H1 (cell line): Measurements from ENCODE around the gene ARHGAP28. TPM values are rescaled to one million over a fixed set of nuclear protein-coding genes. Genes with fewer than 3 reads are reported as not detected.

Source experiments
- CTCF ChIA-PET: fragments of 300-600 bp; sonication (Branson Sonifier 250); formaldehyde crosslinking; loops from one replicate; lab custom pipeline; 2021; ENCODE audit not compliant: partially characterized antibody; lab: Charles Lee
- POLR2A ChIA-PET: fragments of 300-600 bp; sonication (Branson Sonifier 250); formaldehyde crosslinking; loops from one replicate; lab custom pipeline; 2021; ENCODE audit warnings: inconsistent platforms; ENCODE audit not compliant: partially characterized antibody; lab: Charles Lee
- DNase-seq, 2 experiments: peaks; one replicate each; pipeline versions ENCODE4 v3.0.0 to v3.0.0-alpha.2; 2010 to 2022; ENCODE audit warnings: low spot score in 2 of 2, low read depth in 1 of 2, mixed read lengths in 1 of 2
- FAIRE-seq: peaks from 2 replicates; lab custom pipeline; 2011; peaks lifted over from hg19 to GRCh38; lab: Jason Lieb, UNC
- H2AFZ ChIP-seq: 2 replicates; pipeline ENCODE4 v1.8.1; 2012; ENCODE audit warnings: low read length, inconsistent platforms
- H2AK5ac ChIP-seq: 2 replicates; pipeline ENCODE4 v1.6.1; 2013; ENCODE audit warnings: low read depth, low read length
- H2BK120ac ChIP-seq: replicated peaks from 2 replicates; pipeline ENCODE3; 2013; ENCODE audit warnings: low read depth, low read length, inconsistent platforms
- H2BK12ac ChIP-seq: 2 replicates; pipeline ENCODE4 v1.6.1; 2013; ENCODE audit warnings: low read depth, low read length
- H2BK15ac ChIP-seq: 2 replicates; pipeline ENCODE4 v1.6.1; 2013; ENCODE audit warnings: low read length
- H2BK20ac ChIP-seq: 2 replicates; pipeline ENCODE4 v1.6.1; 2013; ENCODE audit warnings: low read length
- H2BK5ac ChIP-seq: 2 replicates; pipeline ENCODE4 v1.6.1; 2013; ENCODE audit warnings: low read depth, low read length
- H3K14ac ChIP-seq: 2 replicates; pipeline ENCODE4 v1.6.1; 2013; ENCODE audit warnings: inconsistent platforms; ENCODE audit not compliant: insufficient read length
- H3K18ac ChIP-seq: 2 replicates; pipeline ENCODE4 v1.6.1; 2013; ENCODE audit warnings: low read length; ENCODE audit errors: extremely low read depth
- H3K23ac ChIP-seq: 2 replicates; pipeline ENCODE4 v1.6.1; 2013; ENCODE audit warnings: inconsistent platforms; ENCODE audit not compliant: insufficient read length
- H3K23me2 ChIP-seq: 2 replicates; pipeline ENCODE4 v1.6.1; 2013; ENCODE audit warnings: low read depth, low read length
- H3K27ac ChIP-seq: 2 replicates; pipeline ENCODE4 v1.6.1; 2011; ENCODE audit warnings: low read depth, low read length, inconsistent platforms
- H3K27me3 ChIP-seq, 4 experiments: replicated peaks in 1 of 4; 1 replicate in 1 of 4; 2 replicates in 3 of 4; pipeline versions ENCODE4 v1.6.1 to v1.8.1; 2011 to 2013; ENCODE audit warnings: low read length in 3 of 4, mild to moderate bottlenecking in 3 of 4, inconsistent platforms in 2 of 4, mixed read lengths in 2 of 4, moderate library complexity in 1 of 4; ENCODE audit not compliant: control insufficient read depth in 3 of 4, insufficient read depth in 3 of 4; ENCODE audit errors: extremely low read depth in 1 of 4
- H3K36me3 ChIP-seq, 4 experiments: 2 replicates each; pipeline versions ENCODE4 v1.6.1 to v1.8.1; 2011 to 2013; ENCODE audit warnings: mild to moderate bottlenecking in 4 of 4, low read length in 3 of 4, moderate library complexity in 2 of 4, control low read depth in 1 of 4, inconsistent platforms in 1 of 4; ENCODE audit not compliant: insufficient read depth in 4 of 4, control insufficient read depth in 2 of 4
- H3K4ac ChIP-seq: replicated peaks from 2 replicates; pipeline ENCODE3; 2013; ENCODE audit warnings: low read length, low read depth, mixed read lengths, inconsistent platforms; ENCODE audit not compliant: insufficient read length
- H3K4me1 ChIP-seq, 4 experiments: replicated peaks in 1 of 4; 1 replicate in 1 of 4; 2 replicates in 3 of 4; pipeline versions ENCODE4 v1.6.1 to v1.8.1; 2011 to 2013; ENCODE audit warnings: low read length in 3 of 4, inconsistent platforms in 2 of 4, mixed read lengths in 1 of 4; ENCODE audit not compliant: insufficient read depth in 4 of 4, control insufficient read depth in 3 of 4
- H3K4me2 ChIP-seq, 2 experiments: 2 replicates each; pipeline versions ENCODE4 v1.6.1 to v1.8.1; 2011 to 2013; ENCODE audit warnings: low read depth in 2 of 2, low read length in 2 of 2, control low read depth in 1 of 2, inconsistent platforms in 1 of 2, mild to moderate bottlenecking in 1 of 2; ENCODE audit not compliant: insufficient read depth in 1 of 2
- H3K4me3 ChIP-seq, 4 experiments: fragments of 200-600, 300-600 bp in 1 of 4; sonication (generic), shearing (Covaris generic), sonication (Bioruptor Twin) in 1 of 4; 2 replicates each; pipeline versions ENCODE4 v1.5.1 to v1.8.1; 2011 to 2016; ENCODE audit warnings: low read length in 4 of 4, low read depth in 3 of 4, control low read depth in 2 of 4, inconsistent platforms in 2 of 4, mild to moderate bottlenecking in 2 of 4, mixed read lengths in 1 of 4, moderate library complexity in 1 of 4; ENCODE audit not compliant: insufficient read depth in 2 of 4; ENCODE audit errors: extremely low read depth in 1 of 4
- H3K56ac ChIP-seq: replicated peaks from 2 replicates; pipeline ENCODE3; 2013; ENCODE audit warnings: low read depth, mild to moderate bottlenecking, mixed read lengths, low read length, inconsistent platforms; ENCODE audit not compliant: insufficient read length
- H3K79me1 ChIP-seq: 2 replicates; pipeline ENCODE4 v1.6.1; 2013; ENCODE audit warnings: low read depth, low read length, control low read depth
- H3K79me2 ChIP-seq, 2 experiments: 2 replicates each; pipeline versions ENCODE4 v1.6.1 to v1.8.1; 2012 to 2013; ENCODE audit warnings: low read length in 2 of 2, mild to moderate bottlenecking in 2 of 2, inconsistent platforms in 1 of 2; ENCODE audit not compliant: insufficient read depth in 2 of 2, control insufficient read depth in 1 of 2
- H3K9ac ChIP-seq, 4 experiments: replicated peaks in 1 of 4; 1 replicate in 1 of 4; 2 replicates in 3 of 4; pipeline versions ENCODE4 v1.6.1 to v1.8.1; 2011 to 2013; ENCODE audit warnings: low read depth in 3 of 4, low read length in 3 of 4, control low read depth in 2 of 4, mild to moderate bottlenecking in 2 of 4, moderate library complexity in 2 of 4, inconsistent platforms in 1 of 4; ENCODE audit errors: extremely low read depth in 1 of 4
- H3K9me3 ChIP-seq, 2 experiments: 2 replicates each; pipeline versions ENCODE4 v1.6.1 to v1.8.1; 2012 to 2013; ENCODE audit warnings: mild to moderate bottlenecking in 2 of 2, moderate library complexity in 2 of 2, control low read depth in 1 of 2, inconsistent platforms in 1 of 2, low read depth in 1 of 2, low read length in 1 of 2, mixed read lengths in 1 of 2; ENCODE audit not compliant: insufficient read depth in 2 of 2
- H4K20me1 ChIP-seq, 2 experiments: replicated peaks in 1 of 2; 2 replicates each; pipeline versions ENCODE3 to v1.8.1; 2011 to 2013; ENCODE audit warnings: inconsistent platforms in 2 of 2, low read length in 2 of 2, mild to moderate bottlenecking in 1 of 2; ENCODE audit not compliant: insufficient read depth in 2 of 2, control insufficient read depth in 1 of 2
- H4K5ac ChIP-seq: 2 replicates; pipeline ENCODE4 v1.6.1; 2013; ENCODE audit warnings: low read length, low read depth, mixed read lengths, inconsistent platforms; ENCODE audit not compliant: insufficient read length
- H4K8ac ChIP-seq: 2 replicates; pipeline ENCODE4 v1.8.0; 2013; ENCODE audit warnings: mild to moderate bottlenecking, moderate library complexity, low read length, inconsistent platforms; ENCODE audit not compliant: insufficient read depth; ENCODE audit errors: extremely low read depth
- H4K91ac ChIP-seq: replicated peaks from 2 replicates; pipeline ENCODE3; 2013; ENCODE audit warnings: low read length, mixed read lengths, inconsistent platforms; ENCODE audit not compliant: insufficient read length
- BCL11A ChIP-seq, 2 experiments: IDR thresholded peaks; one replicate each; pipeline ENCODE4 v1.6.1; 2011; ENCODE audit warnings: low read depth in 2 of 2, low read length in 2 of 2, mild to moderate bottlenecking in 2 of 2
- CTCF ChIP-seq, 3 experiments: IDR thresholded peaks; 1 replicate in 2 of 3; 2 replicates in 1 of 3; pipeline versions ENCODE4 v1.5.1 to v1.6.1; 2011; ENCODE audit warnings: low read length in 3 of 3, mild to moderate bottlenecking in 3 of 3, inconsistent platforms in 2 of 3, low read depth in 1 of 3, moderate library complexity in 1 of 3; ENCODE audit not compliant: insufficient read depth in 1 of 3; ENCODE audit errors: control extremely low read depth in 1 of 3
- WGBS, 2 experiments: shearing (Covaris generic) in 1 of 2; methylation state at CpG; one replicate each; pipeline versions ENCODE4 v1.1.6 to v1.1.7; 2013 to 2015; ENCODE audit warnings: low lambda C conversion rate in 2 of 2, mixed read lengths in 2 of 2, inconsistent platforms in 1 of 2, low coverage in 1 of 2, missing lambda C conversion rate in 1 of 2; ENCODE audit not compliant: insufficient replicate concordance in 2 of 2, insufficient coverage in 1 of 2, insufficient read length in 1 of 2; ENCODE audit errors: extremely low coverage in 1 of 2, missing lambda C conversion rate in 1 of 2; 5-methylcytosine and 5-hydroxymethylcytosine counted together
- polyA plus RNA-seq, 7 experiments: library from polyadenylated mRNA; depleted of rRNA in 3 of 7; stranded (reverse) in 5 of 7; unstranded in 2 of 7; fragments of >200 nt in 5 of 7; fragments of 200-250 nt in 2 of 7; gene quantifications; 1 replicate in 5 of 7; 2 replicates in 1 of 7; 4 replicates in 1 of 7; pipeline versions ENCODE4 v1.2.1 to v1.2.3, GENCODE V29; 2011 to 2013; ENCODE audit warnings: missing spikeins in 2 of 7, mixed read lengths in 2 of 7
- total RNA-seq: library from RNA; stranded (reverse); fragmentation: NEBNext Ultra II Directional; extraction: Animal tissue kit (Norgen Biotek cat#: 25700); gene quantifications from 2 replicates; pipeline ENCODE4 v1.2.1, GENCODE V29; 2021

Gene ARHGAP28
- total and polyA plus RNA-seq, 2 of the 8 experiments (the other 6 are each of a cell fraction or from before 2014, with no cell fraction given): 2.9 to 14.4 TPM

GRCh38 chr18:6778459-6779247, 49.1 kb downstream of the ARHGAP28 start:
- Histone ChIP-seq H3K27me3 (no peaks in the 10 kb centered on the region), H2BK12ac (no peak overlapping the region), H3K23ac (no peak overlapping the region), H2BK120ac (no peak overlapping the region), H3K14ac (no peak overlapping the region), H3K9ac (no peak overlapping the region), H2AFZ (no peak overlapping the region), H3K9me3 (no peaks in the 10 kb centered on the region), H3K18ac (no peak overlapping the region), H3K23me2 (no peaks in the 10 kb centered on the region), H4K20me1 (no peaks in the 10 kb centered on the region), H3K27ac (no peak overlapping the region), H2BK15ac (no peak overlapping the region), H3K4ac (no peak overlapping the region), H3K56ac (no peak overlapping the region), H2BK20ac (peak overlapping the region; percentile 44; the same call in 1 of the 2 replicates), H4K8ac (no peak overlapping the region), H3K36me3 (no peaks in the 10 kb centered on the region), H4K91ac (no peak overlapping the region), H4K5ac (no peak overlapping the region), H3K4me2 (no peak overlapping the region), H3K4me1 (peaks cover 4 to 10% (median 6%) of the 10 kb centered on the region in 4 experiments; a peak in 6 of 7 replicates), H3K79me1 (no peaks in the 10 kb centered on the region), H2BK5ac (no peak overlapping the region), H3K4me3 (no peak overlapping the region), H2AK5ac (no peak overlapping the region), H3K79me2 (no peaks in the 10 kb centered on the region)
- ChIA-PET CTCF (interaction anchor here (1.2 to 1.5 kb wide), 2 partner anchors 8 to 36 kb away, joined by 3 to 6 read pairs; no protein-coding TSS in a partner anchor), POLR2A (interaction anchor here (0.7 to 0.8 kb wide), 3 partner anchors 12 to 35 kb away, joined by 3 to 4 read pairs (median 3); no protein-coding TSS in a partner anchor)
- WGBS, 2 experiments: 87% methylated on average over 5 of the region's 5 CpGs; no CpG with 5 or more reads in 1 of the 2 experiments
- TF ChIP-seq CTCF (IDR thresholded peaks at IDR 0.05; ENCODE audit: control extremely low read depth in 1 of 3, insufficient read depth in 1 of 3, low read depth in 1 of 3, low read length in 3 of 3) (peak in 1 of 3 experiments; percentile 2; a peak in 1 of 4 replicates), BCL11A (IDR thresholded peaks at IDR 0.05; ENCODE audit: low read depth in 2 of 2, low read length in 2 of 2) (no peak)
- DNase-seq (no peak), FAIRE-seq (no peak)
